SU-DHL-6 (cell line): ENCODE results near the gene NIM1K.
"Not testable (repeated sequence)": the region's sequence is repeated elsewhere in the genome, so short reads cannot be mapped to it uniquely, and the experiment has no call there.

Source experiments
- EZH2phosphoT487 ChIP-seq: fragments of 200-600 bp; sonication (generic), shearing (Covaris generic); conservative IDR thresholded peaks from 2 replicates; pipeline ENCODE4 v1.6.1; 2018; ENCODE audit warnings: mild to moderate bottlenecking, antibody characterized with exemption, low read length, moderate library complexity, mixed read lengths
- TF ChIP-seq, protein P1 (sequence below): fragments of 200-600 bp; sonication (generic); IDR thresholded peaks from one replicate; pipeline ENCODE4 v1.5.1; 2017; ENCODE audit warnings: antibody characterized with exemption, mild to moderate bottlenecking, low read length, moderate library complexity; ENCODE audit not compliant: insufficient read depth, poor library complexity, severe bottlenecking

DNA sequence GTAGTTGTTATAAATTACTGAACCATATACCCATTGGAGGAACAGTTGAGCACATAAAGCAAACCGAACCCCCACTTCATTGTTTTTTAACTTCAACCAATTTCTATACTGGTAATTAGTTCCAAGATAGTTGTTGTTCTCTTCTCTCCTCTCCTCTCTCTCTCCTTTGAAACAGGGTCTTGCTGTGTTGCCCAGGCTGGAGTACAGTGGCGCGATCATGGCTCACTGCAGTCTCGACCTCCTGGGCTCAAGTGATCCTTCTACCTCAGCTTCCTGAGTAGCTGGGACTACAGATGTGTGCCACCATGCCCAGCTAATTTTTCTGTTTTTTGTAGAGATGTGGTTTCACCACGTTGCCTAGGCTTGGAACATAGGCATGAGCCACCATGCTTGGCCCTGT lies 27.2 kb upstream of the NIM1K start:
- TF ChIP-seq, protein P1, sequence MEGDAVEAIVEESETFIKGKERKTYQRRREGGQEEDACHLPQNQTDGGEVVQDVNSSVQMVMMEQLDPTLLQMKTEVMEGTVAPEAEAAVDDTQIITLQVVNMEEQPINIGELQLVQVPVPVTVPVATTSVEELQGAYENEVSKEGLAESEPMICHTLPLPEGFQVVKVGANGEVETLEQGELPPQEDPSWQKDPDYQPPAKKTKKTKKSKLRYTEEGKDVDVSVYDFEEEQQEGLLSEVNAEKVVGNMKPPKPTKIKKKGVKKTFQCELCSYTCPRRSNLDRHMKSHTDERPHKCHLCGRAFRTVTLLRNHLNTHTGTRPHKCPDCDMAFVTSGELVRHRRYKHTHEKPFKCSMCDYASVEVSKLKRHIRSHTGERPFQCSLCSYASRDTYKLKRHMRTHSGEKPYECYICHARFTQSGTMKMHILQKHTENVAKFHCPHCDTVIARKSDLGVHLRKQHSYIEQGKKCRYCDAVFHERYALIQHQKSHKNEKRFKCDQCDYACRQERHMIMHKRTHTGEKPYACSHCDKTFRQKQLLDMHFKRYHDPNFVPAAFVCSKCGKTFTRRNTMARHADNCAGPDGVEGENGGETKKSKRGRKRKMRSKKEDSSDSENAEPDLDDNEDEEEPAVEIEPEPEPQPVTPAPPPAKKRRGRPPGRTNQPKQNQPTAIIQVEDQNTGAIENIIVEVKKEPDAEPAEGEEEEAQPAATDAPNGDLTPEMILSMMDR: not testable (repeated sequence)
- not testable (repeated sequence) for TF ChIP-seq EZH2phosphoT487
